ENCODE data around the gene STARD10.
A peak's percentile ranks its signal among the peaks of the same experiment; 100 is the strongest.
"Not testable (repeated sequence)": the region's sequence is repeated elsewhere in the genome, so short reads cannot be mapped to it uniquely, and the experiment has no call there.

Gene STARD10

DNA sequence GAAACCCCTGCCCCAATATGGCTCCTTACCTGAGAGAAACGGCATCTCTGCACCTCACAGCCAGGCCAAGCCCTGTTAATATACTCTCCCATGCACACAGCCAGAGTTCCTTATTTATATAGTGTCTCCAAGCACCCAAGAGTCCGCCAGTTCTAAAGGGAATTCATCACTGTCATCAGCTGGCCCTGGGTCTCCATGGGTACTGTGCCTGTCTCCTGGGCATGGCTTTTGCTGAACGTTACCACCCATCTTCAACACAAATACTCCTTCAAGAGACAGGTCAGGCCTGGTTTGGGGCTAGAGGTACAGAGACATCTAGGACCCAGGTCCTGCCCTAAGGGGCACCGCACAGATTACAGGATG is 18.7 kb upstream of the STARD10 start:
- peak overlapping the region; percentile 80 for H3K4me3 ChIP-seq (ENCODE audit: low read depth, low read length, poor library complexity, severe bottlenecking)
- H3F3A ChIP-seq (ENCODE audit: insufficient read depth, low read length), result no peaks in the 10 kb centered on the region
- peaks cover 19% of the 10 kb centered on the region for H3K36me3 ChIP-seq (ENCODE audit: insufficient read depth, low read length)
- no peaks in the 10 kb centered on the region for H3K9me3 ChIP-seq (ENCODE audit: low read length)
- H3K9me2 ChIP-seq (ENCODE audit: low read depth, low read length), result no peaks in the 10 kb centered on the region
- no peak for TF ChIP-seq CTCF (IDR thresholded peaks at IDR 0.05; ENCODE audit: low read length)
- no peak for TF ChIP-seq EZH2 (IDR thresholded peaks at IDR 0.05; ENCODE audit: borderline replicate concordance, low read length)
- peaks cover 42% of the 10 kb centered on the region for H3K4me1 ChIP-seq (ENCODE audit: insufficient read depth, low read length, severe bottlenecking)
- H3K27ac ChIP-seq (ENCODE audit: low read depth, low read length, poor library complexity, severe bottlenecking), result peak overlapping the region; percentile 37
- H3K79me2 ChIP-seq (ENCODE audit: insufficient read depth, low read length), result peaks cover 17% of the 10 kb centered on the region; the same call in 1 of the 2 replicates
- no peak overlapping the region for H2AFZ ChIP-seq (ENCODE audit: low read length)
- peak overlapping the region; percentile 88 for H3K9ac ChIP-seq (ENCODE audit: low read length)
- no peaks in the 10 kb centered on the region for H3K27me3 ChIP-seq (ENCODE audit: insufficient read depth, low read length)
- H4K20me1 ChIP-seq (ENCODE audit: insufficient read depth, low read length), result no peaks in the 10 kb centered on the region
- peak overlapping the region; percentile 96 for H3K4me2 ChIP-seq (ENCODE audit: low read length)

- H3K9me2 ChIP-seq (ENCODE audit: low read depth, low read length); H3K27ac ChIP-seq (ENCODE audit: low read depth, low read length, poor library complexity, severe bottlenecking); H3K9ac ChIP-seq (ENCODE audit: low read length); H3K9me3 ChIP-seq (ENCODE audit: low read length); H3F3A ChIP-seq (ENCODE audit: insufficient read depth, low read length); H3K27me3 ChIP-seq (ENCODE audit: insufficient read depth, low read length); H2AFZ ChIP-seq (ENCODE audit: low read length); H4K20me1 ChIP-seq (ENCODE audit: insufficient read depth, low read length): not testable (repeated sequence)
- peaks cover 42% of the 10 kb centered on the region for H3K4me1 ChIP-seq (ENCODE audit: insufficient read depth, low read length, severe bottlenecking)
- peaks cover 20% of the 10 kb centered on the region for H3K36me3 ChIP-seq (ENCODE audit: insufficient read depth, low read length)
- peak overlapping the region; percentile 80 for H3K4me3 ChIP-seq (ENCODE audit: low read depth, low read length, poor library complexity, severe bottlenecking)
- H3K4me2 ChIP-seq (ENCODE audit: low read length), result peak overlapping the region; percentile 96; the same call in 1 of the 2 replicates
- H3K79me2 ChIP-seq (ENCODE audit: insufficient read depth, low read length), result peaks cover 17% of the 10 kb centered on the region; the same call in 1 of the 2 replicates
These were observed 17.8 kb upstream of the STARD10 start for GRCh38 chr11:72811686-72812085.

DNA sequence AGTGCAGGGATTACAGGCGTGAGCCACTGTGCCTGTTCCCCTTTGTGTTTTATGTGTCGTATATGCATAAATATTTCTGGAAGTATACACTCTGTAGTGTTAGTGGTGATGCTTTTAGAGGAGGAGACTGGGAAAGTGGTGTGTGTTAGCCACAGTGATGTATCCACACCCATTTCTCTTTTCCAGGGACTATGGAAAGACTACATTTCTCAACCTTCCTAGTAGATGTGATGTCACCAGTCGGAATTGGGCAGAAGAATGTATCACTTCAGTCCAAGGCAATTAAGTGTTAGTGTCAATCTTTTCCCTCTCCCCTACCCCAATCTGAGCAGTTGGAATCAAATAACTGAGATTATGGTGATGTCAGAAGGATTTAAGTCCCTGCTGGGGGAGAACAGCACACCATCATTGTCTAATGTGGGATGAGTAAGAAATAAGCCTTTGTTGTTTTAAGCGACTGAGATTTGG is 14.5 kb upstream of the STARD10 start:
- Histone ChIP-seq H3K79me2 (ENCODE audit: insufficient read depth, low read length) (peaks cover 13% of the 10 kb centered on the region; the same call in 1 of the 2 replicates), H3K9ac (ENCODE audit: low read length) (no peak overlapping the region), H4K20me1 (ENCODE audit: insufficient read depth, low read length) (no peaks in the 10 kb centered on the region), H2AFZ (ENCODE audit: low read length) (no peak overlapping the region), H3K4me3 (ENCODE audit: low read depth, low read length, poor library complexity, severe bottlenecking) (no peak overlapping the region), H3K9me2 (ENCODE audit: low read depth, low read length) (no peaks in the 10 kb centered on the region), H3F3A (ENCODE audit: insufficient read depth, low read length) (0 out of 2 replicates have a peak, but pooled peaks cover 3% of the 10 kb centered on the region), H3K27me3 (ENCODE audit: insufficient read depth, low read length) (no peaks in the 10 kb centered on the region), H3K4me2 (ENCODE audit: low read length) (no peak overlapping the region), H3K27ac (ENCODE audit: low read depth, low read length, poor library complexity, severe bottlenecking) (peak overlapping the region; percentile 59), H3K9me3 (ENCODE audit: low read length) (no peaks in the 10 kb centered on the region), H3K36me3 (ENCODE audit: insufficient read depth, low read length) (peaks cover 20% of the 10 kb centered on the region), H3K4me1 (ENCODE audit: insufficient read depth, low read length, severe bottlenecking) (peaks cover 24% of the 10 kb centered on the region)
- TF ChIP-seq EZH2 (IDR thresholded peaks at IDR 0.05; ENCODE audit: borderline replicate concordance, low read length), result no peak

DNA sequence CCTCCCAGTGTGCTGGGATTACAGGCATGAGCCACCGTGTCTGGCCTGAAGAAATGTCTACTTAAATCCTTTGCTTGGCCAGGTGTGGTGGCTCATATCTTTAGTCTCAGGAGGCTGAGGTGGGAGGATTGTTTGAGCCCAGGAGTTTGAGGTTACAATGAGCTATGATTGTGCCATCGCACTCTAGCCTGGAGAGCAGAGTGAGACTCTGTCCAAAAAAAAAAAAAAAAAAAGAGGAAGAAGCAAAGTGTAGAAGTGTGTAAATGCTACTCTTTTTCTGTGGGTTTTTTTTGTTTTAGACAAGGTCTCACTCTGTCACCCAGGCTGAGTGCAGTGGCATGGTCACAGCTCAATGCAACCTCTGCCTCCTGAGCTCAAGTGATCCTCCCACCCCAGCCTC is 13.9 kb upstream of the STARD10 start:
- Histone ChIP-seq H3K4me1 (ENCODE audit: insufficient read depth, low read length, severe bottlenecking) (peaks cover 20% of the 10 kb centered on the region), H3K36me3 (ENCODE audit: insufficient read depth, low read length) (peaks cover 20% of the 10 kb centered on the region), H3K4me2 (ENCODE audit: low read length) (no peak overlapping the region), H3K9ac (ENCODE audit: low read length) (no peak overlapping the region), H3K79me2 (ENCODE audit: insufficient read depth, low read length) (peaks cover 9% of the 10 kb centered on the region; the same call in 1 of the 2 replicates), H3F3A (ENCODE audit: insufficient read depth, low read length) (0 out of 2 replicates have a peak, but pooled peaks cover 3% of the 10 kb centered on the region), H3K9me3 (ENCODE audit: low read length) (no peaks in the 10 kb centered on the region), H3K27me3 (ENCODE audit: insufficient read depth, low read length) (no peaks in the 10 kb centered on the region), H3K27ac (ENCODE audit: low read depth, low read length, poor library complexity, severe bottlenecking) (peak overlapping the region; percentile 59), H3K4me3 (ENCODE audit: low read depth, low read length, poor library complexity, severe bottlenecking) (no peak overlapping the region), H4K20me1 (ENCODE audit: insufficient read depth, low read length) (no peaks in the 10 kb centered on the region), H3K9me2 (ENCODE audit: low read depth, low read length) (no peaks in the 10 kb centered on the region), H2AFZ (ENCODE audit: low read length) (no peak overlapping the region)
- TF ChIP-seq EZH2 (IDR thresholded peaks at IDR 0.05; ENCODE audit: borderline replicate concordance, low read length) (no peak), CTCF (IDR thresholded peaks at IDR 0.05; ENCODE audit: low read length) (no peak)
